Stomach (tissue), 19 donors: ENCODE data around the gene USP10. TPM values are rescaled to one million over a fixed set of nuclear protein-coding genes. Genes with fewer than 3 reads are reported as not detected.

Experiments used
- DNase-seq, 2 donors: peaks; one replicate each; pipeline versions ENCODE4 v3.0.0 to v3.0.0-alpha.2; 2013 to 2019
- H3K27ac ChIP-seq, 5 donors: fragments of 200-600 bp in 4 of 5; sonication (generic) in 4 of 5; one replicate each; pipeline ENCODE4 v1.5.1; 2013 to 2019; ENCODE audit warnings: mild to moderate bottlenecking in 1 of 5, moderate library complexity in 1 of 5
- H3K27me3 ChIP-seq, 3 donors: fragments of 200-600 bp; sonication (generic); one replicate each; pipeline ENCODE4 v1.5.1; 2017 to 2019; ENCODE audit warnings: mixed run types in 1 of 3
- H3K36me3 ChIP-seq, 4 donors: fragments of 200-600 bp; sonication (generic); 1 replicate in 3 of 4; 2 replicates in 1 of 4; pipeline ENCODE4 v1.5.1; 2016 to 2019
- H3K4me1 ChIP-seq, 4 donors: fragments of 200-600 bp; sonication (generic); one replicate each; pipeline ENCODE4 v1.5.1; 2016 to 2019
- H3K4me3 ChIP-seq, 4 donors: fragments of 200-600 bp; sonication (generic) in 3 of 4; one replicate each; pipeline ENCODE4 v1.5.1; 2016 to 2019; ENCODE audit warnings: mild to moderate bottlenecking in 1 of 4
- H3K9me3 ChIP-seq, 4 donors: fragments of 200-600 bp; sonication (generic); one replicate each; pipeline ENCODE4 v1.5.1; 2016 to 2019
- EP300 ChIP-seq: sonication (generic); formaldehyde crosslinking; IDR thresholded peaks from one replicate; pipeline ENCODE4 v1.6.1; 2017; ENCODE audit warnings: antibody characterized with exemption
- POLR2A ChIP-seq, 4 donors: fragments of 450-650 bp; IDR thresholded peaks; one replicate each; pipeline ENCODE4 v1.6.1; 2016; ENCODE audit warnings: antibody characterized with exemption in 4 of 4, control low read depth in 2 of 4, mild to moderate bottlenecking in 1 of 4, moderate library complexity in 1 of 4
- POLR2AphosphoS5 ChIP-seq, 3 donors: sonication (generic); formaldehyde crosslinking; IDR thresholded peaks; one replicate each; pipeline ENCODE4 v1.6.1; 2016; ENCODE audit warnings: antibody characterized with exemption in 3 of 3
- WGBS, 5 donors: extraction: QIAGEN DNeasy Blood & Tissue Kit in 3 of 5; methylation state at CpG; one replicate each; pipeline versions ENCODE4 v1.1.5 to v1.1.7; 2013 to 2018; 5-methylcytosine and 5-hydroxymethylcytosine counted together
- intact Hi-C: fragments of 100-400 bp; cut with DNase I; formaldehyde crosslinking; loops from one replicate; pipeline ENCODE4 v1.15.1; 2023; ENCODE audit warnings: low total_unique reads
- long read RNA-seq, 10 donors: transcript quantifications; one replicate each; lab custom pipeline, GENCODE V29; 2026
- polyA plus RNA-seq, 3 donors: library from polyadenylated mRNA; stranded (reverse); fragments of 200-250 nt; gene quantifications; one replicate each; pipeline ENCODE4 v1.2.3, GENCODE V29; 2013
- total RNA-seq, 5 donors: library from RNA; depleted of rRNA; stranded (reverse); fragments of >200 nt; gene quantifications; one replicate each; pipeline versions ENCODE4 v1.1.0 to v1.2.3, GENCODE V29; 2014 to 2016
- TF ChIP-seq, protein P1 (sequence below), 7 experiments: fragments of 450-650 bp in 4 of 7; fragments of 200-600 bp in 3 of 7; sonication (generic) in 3 of 7; IDR thresholded peaks; one replicate each; pipeline ENCODE4 v1.5.1; 2016 to 2019; ENCODE audit warnings: antibody characterized with exemption in 7 of 7, control low read depth in 2 of 7, mild to moderate bottlenecking in 1 of 7
- donor health status: healthy with polysubstance abuse.
- donor health status: Bipolar disorder and iron deficiency.
- donor health status: healthy.

Gene USP10
- total RNA-seq (100 to 1,000 TPM in 1 of 5 donors, 10 to 100 TPM in 4; 37.4 to 183 (median 54.2) TPM), polyA plus RNA-seq (10 to 100 TPM; 17.1 to 33.0 (median 22.6) TPM)
- long read RNA-seq, donor 1, partial matches to known transcripts = 14 of 18 reads
- long read RNA-seq, donor 1, other reads (novel, unspliced or antisense) = 0 of 18 reads
- long read RNA-seq, donor 2, transcript USP10-201 (14 exons, 3,009 nt) = major isoform, 11 of 21 reads
- long read RNA-seq, donor 2, partial matches to known transcripts = 10 of 21 reads
- long read RNA-seq, donor 2, other reads (novel, unspliced or antisense) = 0 of 21 reads
- long read RNA-seq, donor 3, partial matches to known transcripts = 0 of 4 reads
- long read RNA-seq, donor 3, other reads (novel, unspliced or antisense) = 0 of 4 reads
- long read RNA-seq, donor 4, partial matches to known transcripts = 0 of 1 reads
- long read RNA-seq, donor 4, other reads (novel, unspliced or antisense) = 0 of 1 reads
- long read RNA-seq, donor 5, transcript USP10-201 (14 exons, 3,009 nt) = major isoform, 9 of 26 reads
- long read RNA-seq, donor 5, partial matches to known transcripts = 14 of 26 reads
- long read RNA-seq, donor 5, other reads (novel, unspliced or antisense) = 0 of 26 reads
- long read RNA-seq, donor 6, transcript USP10-201 (14 exons, 3,009 nt) = major isoform, 10 of 39 reads
- long read RNA-seq, donor 6, partial matches to known transcripts = 27 of 39 reads
- long read RNA-seq, donor 6, other reads (novel, unspliced or antisense) = 0 of 39 reads
- long read RNA-seq, donor 7, transcript USP10-201 (14 exons, 3,009 nt) = major isoform, 6 of 43 reads
- long read RNA-seq, donor 7, partial matches to known transcripts = 37 of 43 reads
- long read RNA-seq, donor 7, other reads (novel, unspliced or antisense) = 0 of 43 reads
- long read RNA-seq, donor 8, transcript USP10-201 (14 exons, 3,009 nt) = major isoform, 10 of 37 reads
- long read RNA-seq, donor 8, partial matches to known transcripts = 27 of 37 reads
- long read RNA-seq, donor 8, other reads (novel, unspliced or antisense) = 0 of 37 reads
- long read RNA-seq, donor 9, transcript USP10-201 (14 exons, 3,009 nt) = major isoform, 5 of 55 reads
- long read RNA-seq, donor 9, partial matches to known transcripts = 49 of 55 reads
- long read RNA-seq, donor 9, other reads (novel, unspliced or antisense) = 0 of 55 reads
- long read RNA-seq, donor 10, partial matches to known transcripts = 0 of 5 reads
- long read RNA-seq, donor 10, other reads (novel, unspliced or antisense) = 0 of 5 reads

DNA sequence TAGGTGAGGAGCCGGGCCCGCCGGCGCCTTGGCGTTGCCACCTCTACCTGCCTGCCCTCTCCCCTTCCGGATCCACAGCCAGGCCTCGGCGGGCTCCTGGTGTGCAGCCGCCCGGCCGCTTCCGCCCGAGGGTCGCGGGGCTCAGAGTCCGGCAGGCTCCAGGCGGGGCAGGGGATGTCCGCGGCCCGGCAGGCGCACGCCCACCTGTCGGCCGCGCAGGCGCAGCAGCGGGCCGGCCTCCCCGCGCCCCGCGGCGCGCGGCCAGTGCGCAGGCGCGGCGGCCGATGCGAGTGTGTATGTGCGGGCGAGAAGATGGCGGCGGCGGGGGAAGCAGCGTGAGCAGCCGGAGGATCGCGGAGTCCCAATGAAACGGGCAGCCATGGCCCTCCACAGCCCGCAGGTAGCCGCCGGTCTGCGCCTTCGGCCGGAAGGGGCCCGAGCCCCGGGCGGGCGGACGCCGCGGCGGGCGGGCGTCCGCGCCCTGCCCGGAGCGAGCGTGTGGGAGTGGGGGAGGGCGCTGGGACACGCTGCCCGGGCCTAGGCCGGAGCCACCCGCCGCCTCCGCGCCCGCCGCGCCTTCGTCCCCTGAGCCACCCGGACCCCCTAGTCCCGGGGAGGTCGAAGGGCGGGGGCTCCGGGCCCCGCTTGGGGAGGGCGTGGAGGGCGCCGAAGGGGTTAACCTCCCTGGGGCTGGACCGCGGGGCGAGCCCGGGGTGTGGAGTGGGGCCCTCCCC is at the start of gene USP10:
TSS of gene USP10 (plus strand) at position 289 of the 734 bp plus-strand sequence. CDS start at position 380, 91 bp downstream.
- Histone ChIP-seq H3K4me3 (peak within 1 kb of the TSS; percentile 98 to 100 (median 100)), H3K9me3 (no peaks in the 10 kb centered on the region), H3K27ac (peak within 1 kb of the TSS; percentile 86 to 96 (median 91)), H3K36me3 (no peaks in the 10 kb centered on the region), H3K4me1 (peaks cover 22 to 49% (median 42%) of the 10 kb centered on the region in 4 donors), H3K27me3 (no peaks in the 10 kb centered on the region)
- TF ChIP-seq, protein P1, sequence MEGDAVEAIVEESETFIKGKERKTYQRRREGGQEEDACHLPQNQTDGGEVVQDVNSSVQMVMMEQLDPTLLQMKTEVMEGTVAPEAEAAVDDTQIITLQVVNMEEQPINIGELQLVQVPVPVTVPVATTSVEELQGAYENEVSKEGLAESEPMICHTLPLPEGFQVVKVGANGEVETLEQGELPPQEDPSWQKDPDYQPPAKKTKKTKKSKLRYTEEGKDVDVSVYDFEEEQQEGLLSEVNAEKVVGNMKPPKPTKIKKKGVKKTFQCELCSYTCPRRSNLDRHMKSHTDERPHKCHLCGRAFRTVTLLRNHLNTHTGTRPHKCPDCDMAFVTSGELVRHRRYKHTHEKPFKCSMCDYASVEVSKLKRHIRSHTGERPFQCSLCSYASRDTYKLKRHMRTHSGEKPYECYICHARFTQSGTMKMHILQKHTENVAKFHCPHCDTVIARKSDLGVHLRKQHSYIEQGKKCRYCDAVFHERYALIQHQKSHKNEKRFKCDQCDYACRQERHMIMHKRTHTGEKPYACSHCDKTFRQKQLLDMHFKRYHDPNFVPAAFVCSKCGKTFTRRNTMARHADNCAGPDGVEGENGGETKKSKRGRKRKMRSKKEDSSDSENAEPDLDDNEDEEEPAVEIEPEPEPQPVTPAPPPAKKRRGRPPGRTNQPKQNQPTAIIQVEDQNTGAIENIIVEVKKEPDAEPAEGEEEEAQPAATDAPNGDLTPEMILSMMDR (IDR thresholded peaks at IDR 0.05) = no peak
- TF ChIP-seq POLR2AphosphoS5 (IDR thresholded peaks at IDR 0.05) (peak in 1 of 3 donors; percentile 54), EP300 (no peak)
- DNase-seq = peak; percentile 86 to 96
- WGBS, 5 donors = 0 to 1% (median 0%) methylated on average over 21 to 95 of the region's 97 CpGs
- intact Hi-C loops = no loop called here

DNA sequence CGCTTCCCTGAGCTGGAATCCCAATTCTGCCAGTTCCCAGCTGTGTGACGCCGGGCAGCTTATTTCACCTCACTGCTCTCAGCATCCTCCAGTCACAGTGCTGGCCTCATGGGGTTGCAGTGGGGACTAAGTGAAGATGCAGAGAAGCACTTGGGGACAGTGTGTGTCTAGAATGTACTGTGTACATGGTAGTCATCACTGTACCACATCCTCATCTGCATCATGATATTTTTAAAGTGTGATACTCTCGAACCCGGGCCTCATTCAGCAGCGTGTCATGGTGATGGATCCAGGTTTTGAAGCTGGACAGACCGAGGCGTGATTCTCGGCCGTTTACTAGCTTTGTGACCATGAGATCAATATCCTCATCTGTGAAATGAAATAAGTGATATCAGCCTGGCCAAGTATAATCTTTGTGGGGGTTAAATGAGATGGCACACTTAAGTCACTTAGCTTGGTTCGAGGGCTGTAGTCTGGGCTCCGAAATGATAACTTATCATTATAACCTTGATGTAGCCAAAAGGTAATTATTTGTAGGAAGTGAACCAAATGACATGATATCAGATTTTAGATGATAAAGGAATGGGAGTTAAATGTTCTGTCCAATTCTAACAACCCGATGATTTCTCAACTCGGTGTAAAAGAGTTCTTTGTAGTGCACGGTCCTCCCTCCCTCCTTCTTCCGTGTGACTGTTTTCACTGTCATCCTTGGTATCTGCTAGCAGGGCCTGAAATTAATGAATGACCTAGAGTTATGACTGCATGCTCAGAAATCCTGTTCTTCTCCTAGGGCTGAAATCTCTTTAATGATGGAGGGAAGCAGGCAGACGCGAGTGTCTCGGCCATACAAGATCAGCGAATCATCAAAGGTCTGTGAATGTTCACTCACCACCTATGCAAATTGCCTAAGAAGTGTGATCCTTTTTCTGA is 49.5 kb upstream of the USP10 start:
- Histone ChIP-seq H3K4me1 (peaks cover 14 to 40% (median 32%) of the 10 kb centered on the region in 4 donors), H3K27me3 (no peaks in the 10 kb centered on the region), H3K27ac (peak overlapping the region in 2 of 5 donors; percentile 89 to 97), H3K36me3 (peaks cover 25 to 49% (median 47%) of the 10 kb centered on the region in 4 donors), H3K9me3 (no peaks in the 10 kb centered on the region), H3K4me3 (peak overlapping the region in 1 of 4 donors; percentile 73)
- DNase-seq = no peak
- 69 to 78% (median 77%) methylated on average over 20 of the region's 20 CpGs for WGBS, 5 donors
- TF ChIP-seq POLR2A (IDR thresholded peaks at IDR 0.05) (no peak), EP300 (no peak), POLR2AphosphoS5 (IDR thresholded peaks at IDR 0.05) (peak in 1 of 3 donors; percentile 15)
- TF ChIP-seq, protein P1 (IDR thresholded peaks at IDR 0.05) = no peak
- intact Hi-C loops = no loop called here

- H3K36me3 ChIP-seq = peaks cover 37 to 71% (median 67%) of the 10 kb centered on the region in 4 donors
- intact Hi-C loops = no loop called here
- 80 to 87% (median 86%) methylated on average over 7 of the region's 7 CpGs for WGBS, 5 donors
Measured at GRCh38 chr16:84652566-84652965, 47.2 kb upstream of the USP10 start.

More at GRCh38 chr16:84652566-84652965, 47.2 kb upstream of the USP10 start:
- H3K27me3 ChIP-seq = no peaks in the 10 kb centered on the region
- peaks cover 14 to 38% (median 28%) of the 10 kb centered on the region in 4 donors for H3K4me1 ChIP-seq
- no peaks in the 10 kb centered on the region for H3K9me3 ChIP-seq
- H3K27ac ChIP-seq = no peak overlapping the region
- no peak overlapping the region for H3K4me3 ChIP-seq
- peak in 1 of 2 donors; percentile 40 for DNase-seq
- TF ChIP-seq POLR2AphosphoS5 (IDR thresholded peaks at IDR 0.05) (no peak), POLR2A (IDR thresholded peaks at IDR 0.05) (no peak), EP300 (no peak)
- TF ChIP-seq, protein P1 (IDR thresholded peaks at IDR 0.05) = no peak
